OCI-LY1 (cell line): ENCODE measurements around the gene PPP2R2B.

Experiments
- H2AFZ ChIP-seq: fragments of 200-600 bp; sonication (generic), shearing (Covaris generic); 2 replicates; pipeline ENCODE4 v1.6.0; 2014; ENCODE audit warnings: antibody characterized with exemption, mild to moderate bottlenecking, low read length
- H3F3A ChIP-seq: fragments of 200-600 bp; sonication (generic), shearing (Covaris generic); 2 replicates; pipeline ENCODE4 v1.6.0; 2014; ENCODE audit warnings: mild to moderate bottlenecking, antibody characterized with exemption, low read length, moderate library complexity; ENCODE audit not compliant: insufficient read depth
- H3K27ac ChIP-seq: fragments of 200-600 bp; sonication (generic); 2 replicates; pipeline ENCODE4 v1.5.1; 2014; ENCODE audit warnings: low read length, mixed run types, mild to moderate bottlenecking, low read depth; ENCODE audit not compliant: poor library complexity, severe bottlenecking
- H3K27me3 ChIP-seq: fragments of 200-600 bp; sonication (generic); 2 replicates; pipeline ENCODE4 v1.6.0; 2014; ENCODE audit warnings: antibody characterized with exemption, mild to moderate bottlenecking, low read length, moderate library complexity; ENCODE audit not compliant: insufficient read depth
- H3K36me3 ChIP-seq: fragments of 200-600 bp; sonication (generic); 2 replicates; pipeline ENCODE4 v1.6.1; 2014; ENCODE audit warnings: mild to moderate bottlenecking, antibody characterized with exemption, low read length, moderate library complexity, mixed read lengths; ENCODE audit not compliant: insufficient read depth
- H3K4me1 ChIP-seq: fragments of 200-600 bp; sonication (generic); 2 replicates; pipeline ENCODE4 v1.5.1; 2014; ENCODE audit warnings: mild to moderate bottlenecking, low read length, moderate library complexity; ENCODE audit not compliant: insufficient read depth, severe bottlenecking
- H3K4me2 ChIP-seq: fragments of 200-600 bp; sonication (generic), shearing (Covaris generic); 2 replicates; pipeline ENCODE4 v1.6.1; 2014; ENCODE audit warnings: low read length
- H3K4me3 ChIP-seq: fragments of 200-600 bp; sonication (generic); 2 replicates; pipeline ENCODE4 v1.5.1; 2014; ENCODE audit warnings: low read length, low read depth, mild to moderate bottlenecking, mixed read lengths; ENCODE audit not compliant: poor library complexity, severe bottlenecking
- H3K79me2 ChIP-seq: fragments of 200-600 bp; shearing (Covaris generic); 2 replicates; pipeline ENCODE4 v1.6.1; 2016; ENCODE audit warnings: mixed run types, low read length, mixed read lengths; ENCODE audit not compliant: insufficient read depth
- H3K9ac ChIP-seq: fragments of 200-600 bp; sonication (generic), shearing (Covaris generic); 2 replicates; pipeline ENCODE4 v1.6.1; 2014; ENCODE audit warnings: mild to moderate bottlenecking, low read length, mixed read lengths
- H3K9me2 ChIP-seq: fragments of 200-600 bp; sonication (generic), shearing (Covaris generic); 2 replicates; pipeline ENCODE4 v1.6.1; 2014; ENCODE audit warnings: low read depth, mild to moderate bottlenecking, low read length, mixed read lengths
- H3K9me3 ChIP-seq: fragments of 200-600 bp; shearing (Covaris generic); 2 replicates; pipeline ENCODE4 v1.6.1; 2014; ENCODE audit warnings: low read length, mixed read lengths
- H4K20me1 ChIP-seq: fragments of 200-600 bp; sonication (generic), shearing (Covaris generic); 2 replicates; pipeline ENCODE4 v1.6.0; 2016; ENCODE audit warnings: mild to moderate bottlenecking, low read length; ENCODE audit not compliant: insufficient read depth
- CTCF ChIP-seq: fragments of 200-600 bp; sonication (generic), shearing (Covaris generic); IDR thresholded peaks from 2 replicates; pipeline ENCODE4 v1.5.1; 2017; ENCODE audit warnings: mild to moderate bottlenecking, antibody characterized with exemption, low read length, moderate library complexity, mixed read lengths
- EZH2 ChIP-seq: fragments of 200-600 bp; sonication (generic), shearing (Covaris generic); IDR thresholded peaks from 2 replicates; pipeline ENCODE4 v1.8.0; 2017; ENCODE audit warnings: borderline replicate concordance, mixed run types, mild to moderate bottlenecking, antibody characterized with exemption, low read length, moderate library complexity, mixed read lengths

The PPP2R2B gene

GRCh38 chr5:146645342-146645741 lies 233.2 kb downstream of the PPP2R2B start:
- H3K9me3 ChIP-seq: no peaks in the 10 kb centered on the region
- no peaks in the 10 kb centered on the region for H3K9me2 ChIP-seq
- no peaks in the 10 kb centered on the region for H3K27me3 ChIP-seq
- no peak overlapping the region for H3K4me3 ChIP-seq
- no peak overlapping the region for H3K4me2 ChIP-seq
- H3K79me2 ChIP-seq: no peaks in the 10 kb centered on the region
- no peak overlapping the region for H3K27ac ChIP-seq
- H2AFZ ChIP-seq: no peak overlapping the region
- no peak for TF ChIP-seq CTCF
- no peaks in the 10 kb centered on the region for H3K4me1 ChIP-seq
- H3F3A ChIP-seq: no peaks in the 10 kb centered on the region
- H3K9ac ChIP-seq: no peak overlapping the region
- H4K20me1 ChIP-seq: no peaks in the 10 kb centered on the region
- no peaks in the 10 kb centered on the region for H3K36me3 ChIP-seq

GRCh38 chr5:146644831-146645230 lies 233.7 kb downstream of the PPP2R2B start:
- no peak overlapping the region for H3K4me3 ChIP-seq
- no peaks in the 10 kb centered on the region for H3F3A ChIP-seq
- TF ChIP-seq CTCF (no peak), EZH2 (no peak)
- no peaks in the 10 kb centered on the region for H3K9me2 ChIP-seq
- no peaks in the 10 kb centered on the region for H4K20me1 ChIP-seq
- no peaks in the 10 kb centered on the region for H3K79me2 ChIP-seq
- H3K4me1 ChIP-seq: no peaks in the 10 kb centered on the region
- H3K4me2 ChIP-seq: no peak overlapping the region
- no peaks in the 10 kb centered on the region for H3K27me3 ChIP-seq
- no peak overlapping the region for H2AFZ ChIP-seq
- no peaks in the 10 kb centered on the region for H3K36me3 ChIP-seq
- no peaks in the 10 kb centered on the region for H3K9me3 ChIP-seq
- H3K9ac ChIP-seq: no peak overlapping the region
- H3K27ac ChIP-seq: no peak overlapping the region

- no peaks in the 10 kb centered on the region for H3K27me3 ChIP-seq
- H3K9ac ChIP-seq: no peak overlapping the region
- no peak overlapping the region for H2AFZ ChIP-seq
- no peaks in the 10 kb centered on the region for H3K9me2 ChIP-seq
- no peak for TF ChIP-seq CTCF
- TF ChIP-seq EZH2: no peak
- H3K79me2 ChIP-seq: no peaks in the 10 kb centered on the region
- no peaks in the 10 kb centered on the region for H3K4me1 ChIP-seq
- H3K4me2 ChIP-seq: no peak overlapping the region
- H3F3A ChIP-seq: no peaks in the 10 kb centered on the region
- H3K4me3 ChIP-seq: no peak overlapping the region
- H4K20me1 ChIP-seq: no peaks in the 10 kb centered on the region
- H3K27ac ChIP-seq: no peak overlapping the region
- no peaks in the 10 kb centered on the region for H3K36me3 ChIP-seq
- H3K9me3 ChIP-seq: no peaks in the 10 kb centered on the region
Measured at GRCh38 chr5:146643776-146644175, 234.8 kb downstream of the PPP2R2B start.
